GM19395 (cell line): ENCODE data around the gene PAK6.

Source experiments
- ATAC-seq: cut with Tn5 transposase; IDR thresholded peaks from one replicate; pipeline ENCODE4 v1.9.1; 2021; ENCODE audit warnings: mild to moderate bottlenecking, moderate library complexity; ENCODE audit not compliant: unreplicated experiment

Gene PAK6

GRCh38 chr15:40290918-40291574 lies 52.2 kb downstream of the PAK6 start:
- no peak for ATAC-seq

- no peak for ATAC-seq
Measured at GRCh38 chr15:40292246-40292645, 53.4 kb downstream of the PAK6 start.

GRCh38 chr15:40293006-40293405 lies 54.1 kb downstream of the PAK6 start:
- no peak for ATAC-seq

GRCh38 chr15:40293905-40294895 lies 55.3 kb downstream of the PAK6 start:
- ATAC-seq, result no peak

GRCh38 chr15:40295297-40295696 lies 56.4 kb downstream of the PAK6 start:
- ATAC-seq, result no peak

- ATAC-seq, result no peak
Measured at GRCh38 chr15:40295877-40296560, 57.2 kb downstream of the PAK6 start.

- ATAC-seq, result no peak
Measured at GRCh38 chr15:40296561-40297230, 57.8 kb downstream of the PAK6 start.

GRCh38 chr15:40297356-40297755 lies 58.5 kb downstream of the PAK6 start:
- ATAC-seq, result no peak

- no peak for ATAC-seq
Measured at GRCh38 chr15:40298216-40298935, 59.5 kb downstream of the PAK6 start.

GRCh38 chr15:40300367-40300766 lies 61.5 kb downstream of the PAK6 start:
- ATAC-seq, result no peak

- ATAC-seq, result no peak
Measured at GRCh38 chr15:40300771-40301170, 61.9 kb downstream of the PAK6 start.

GRCh38 chr15:40301467-40302179 lies 62.8 kb downstream of the PAK6 start:
- ATAC-seq, result no peak

- no peak for ATAC-seq
Measured at GRCh38 chr15:40302288-40302886, 63.5 kb downstream of the PAK6 start.

- no peak for ATAC-seq
Measured at GRCh38 chr15:40302981-40303380, 64.1 kb downstream of the PAK6 start.

GRCh38 chr15:40303576-40303975 lies 64.7 kb downstream of the PAK6 start:
- no peak for ATAC-seq

- ATAC-seq, result no peak
Measured at GRCh38 chr15:40305281-40305680, 66.4 kb downstream of the PAK6 start.

GRCh38 chr15:40306371-40306770 lies 67.5 kb downstream of the PAK6 start:
- ATAC-seq, result no peak

- no peak for ATAC-seq
Measured at GRCh38 chr15:40306908-40307307, 68.0 kb downstream of the PAK6 start.
